B cell (primary cell): ENCODE measurements around the gene ATP8A1. TPM values are rescaled to one million over a fixed set of nuclear protein-coding genes. Genes with fewer than 3 reads are reported as not detected.

Source experiments
- ATAC-seq: fragments of 200-7000 bp; cut with Tn5 transposase; one replicate; pipeline ENCODE4 v1.10.0; 2021; ENCODE audit warnings: low read depth, mild to moderate bottlenecking, moderate number of reproducible peaks, moderate library complexity
- CTCF ChIA-PET: fragments of 350-600 bp; sonication (Branson Sonifier 250); formaldehyde crosslinking; loops from one replicate; lab custom pipeline; 2021; ENCODE audit warnings: antibody characterized with exemption, inconsistent platforms; lab: Charles Lee
- POLR2A ChIA-PET: fragments of 350-600 bp; sonication (Branson Sonifier 250); formaldehyde crosslinking; loops from one replicate; lab custom pipeline; 2021; ENCODE audit warnings: antibody characterized with exemption; lab: Charles Lee
- DNase-seq: peaks from one replicate; pipeline ENCODE4 v3.0.0; 2013
- H2AFZ ChIP-seq: 2 replicates; pipeline ENCODE4 v1.6.1; 2012; ENCODE audit warnings: mild to moderate bottlenecking, low read depth, low read length; ENCODE audit not compliant: insufficient read depth, poor library complexity, severe bottlenecking
- H3K27ac ChIP-seq, 2 donors: 1 replicate in 1 of 2; 2 replicates in 1 of 2; pipeline ENCODE4 v1.5.1; 2012 to 2013; ENCODE audit warnings: low read length in 2 of 2, mild to moderate bottlenecking in 2 of 2, moderate library complexity in 1 of 2
- H3K27me3 ChIP-seq, 4 experiments: fragments of 200-600 bp in 1 of 4; sonication (generic) in 1 of 4; replicated peaks in 1 of 4; 1 replicate in 2 of 4; 2 replicates in 2 of 4; pipeline versions ENCODE4 v1.6.1 to v1.7.0; 2013 to 2016; ENCODE audit warnings: low read length in 3 of 4, mild to moderate bottlenecking in 2 of 4, mixed read lengths in 1 of 4, moderate library complexity in 1 of 4; ENCODE audit not compliant: insufficient read depth in 4 of 4, control insufficient read depth in 3 of 4; ENCODE audit errors: control extremely low read depth in 1 of 4
- H3K36me3 ChIP-seq, 2 experiments: replicated peaks in 1 of 2; 1 replicate in 1 of 2; 2 replicates in 1 of 2; pipeline versions ENCODE4 v1.6.1 to v1.7.1; 2013; ENCODE audit warnings: low read length in 1 of 2; ENCODE audit not compliant: insufficient read depth in 2 of 2, control insufficient read depth in 1 of 2; ENCODE audit errors: control extremely low read depth in 1 of 2, extremely low read depth in 1 of 2
- H3K4me1 ChIP-seq, 2 donors: fragments of 200-600 bp in 1 of 2; sonication (generic) in 1 of 2; 1 replicate in 1 of 2; 2 replicates in 1 of 2; pipeline versions ENCODE4 v1.5.1 to v1.6.1; 2013 to 2017; ENCODE audit warnings: low read length in 2 of 2; ENCODE audit not compliant: control insufficient read depth in 2 of 2, insufficient read depth in 2 of 2
- H3K4me2 ChIP-seq: replicated peaks from 2 replicates; pipeline ENCODE3; 2012; ENCODE audit warnings: mild to moderate bottlenecking, low read depth, low read length; ENCODE audit not compliant: poor library complexity, severe bottlenecking
- H3K4me3 ChIP-seq, 5 experiments: fragments of 200-600 bp in 1 of 5; sonication (generic) in 1 of 5; 1 replicate in 3 of 5; 2 replicates in 2 of 5; pipeline versions ENCODE4 v1.5.1 to v1.7.0; 2011 to 2016; ENCODE audit warnings: low read length in 4 of 5, mild to moderate bottlenecking in 4 of 5, low read depth in 2 of 5, control low read depth in 1 of 5, moderate library complexity in 1 of 5; ENCODE audit not compliant: insufficient read depth in 1 of 5; ENCODE audit errors: control extremely low read depth in 1 of 5, extremely low read depth in 1 of 5
- H3K79me2 ChIP-seq: fragments of 200-600 bp; sonication (generic); one replicate; pipeline ENCODE4 v1.6.0; 2016; ENCODE audit warnings: low read length; ENCODE audit not compliant: control insufficient read depth, insufficient read depth
- H3K9ac ChIP-seq: fragments of 200-600 bp; sonication (generic); 2 replicates; pipeline ENCODE4 v1.6.1; 2017; ENCODE audit warnings: mild to moderate bottlenecking, low read length, moderate library complexity
- H3K9me3 ChIP-seq, 3 donors: one replicate each; pipeline versions ENCODE4 v1.6.1 to v1.7.1; 2013; ENCODE audit warnings: low read length in 2 of 3; ENCODE audit not compliant: control insufficient read depth in 2 of 3, insufficient read depth in 1 of 3; ENCODE audit errors: control extremely low read depth in 1 of 3
- H4K20me1 ChIP-seq: 2 replicates; pipeline ENCODE4 v1.6.0; 2012; ENCODE audit warnings: mild to moderate bottlenecking, low read length; ENCODE audit not compliant: insufficient read depth, control insufficient read depth, poor library complexity, severe bottlenecking
- H3K27ac Mint-ChIP-seq: one replicate; pipeline ENCODE4 v1.8.0; 2021; ENCODE audit warnings: mixed read lengths
- H3K27me3 Mint-ChIP-seq: one replicate; pipeline ENCODE4 v1.8.0; 2021; ENCODE audit warnings: mixed read lengths
- H3K4me1 Mint-ChIP-seq: one replicate; pipeline ENCODE4 v1.8.0; 2021; ENCODE audit warnings: mixed read lengths
- H3K4me3 Mint-ChIP-seq: one replicate; pipeline ENCODE4 v1.8.0; 2021; ENCODE audit warnings: mixed read lengths
- H3K9me3 Mint-ChIP-seq: one replicate; pipeline ENCODE4 v1.8.0; 2022; ENCODE audit warnings: mixed read lengths; ENCODE audit not compliant: insufficient read depth
- EZH2 ChIP-seq: IDR thresholded peaks from 2 replicates; pipeline ENCODE4 v1.6.1; 2012; ENCODE audit warnings: borderline replicate concordance, low read depth, mild to moderate bottlenecking, moderate library complexity, low read length; ENCODE audit not compliant: insufficient read depth, poor library complexity, severe bottlenecking
- WGBS: methylation state at CpG from one replicate; pipeline ENCODE4 v1.1.5; 2013; ENCODE audit warnings: missing lambda C conversion rate; ENCODE audit not compliant: insufficient coverage; 5-methylcytosine and 5-hydroxymethylcytosine counted together
- intact Hi-C: fragments of 100-400 bp; cut with micrococcal nuclease; formaldehyde crosslinking; loops from one replicate; pipeline ENCODE4 v1.10.0; 2022
- polyA plus RNA-seq: library from polyadenylated mRNA; depleted of rRNA; stranded (reverse); fragments of >200 nt; gene quantifications from 2 replicates; pipeline ENCODE4 v1.2.3, GENCODE V29; 2012
- total RNA-seq, 2 donors: library from RNA; stranded (reverse); fragments of 120-200 nt in 1 of 2; gene quantifications; 1 replicate in 1 of 2; 2 replicates in 1 of 2; pipeline versions ENCODE4 v1.2.3 to v1.2.4, GENCODE V29; 2013 to 2022
- TF ChIP-seq, protein P1 (sequence below): fragments of 200-600 bp; IDR thresholded peaks from one replicate; pipeline ENCODE4 v1.8.0; 2022; ENCODE audit warnings: antibody characterized with exemption, mild to moderate bottlenecking

The ATP8A1 gene
- total and polyA plus RNA-seq, 2 donors (not counting 1 experiment from before 2014, with no cell fraction given) = 28.7 to 51.8 TPM

- H3K4me2 ChIP-seq = no peak overlapping the region
- CTCF ChIA-PET = no interaction called here
- Mint-ChIP-seq H3K4me3 (no peak overlapping the region), H3K9me3 (no peaks in the 10 kb centered on the region), H3K27ac (no peak overlapping the region), H3K4me1 (no peaks in the 10 kb centered on the region), H3K27me3 (no peaks in the 10 kb centered on the region)
- H3K27me3 ChIP-seq = no peaks in the 10 kb centered on the region
- H3K36me3 ChIP-seq = peaks cover 3 to 30% of the 10 kb centered on the region in 2 experiments
- H3K9ac ChIP-seq = no peak overlapping the region
- H3K4me3 ChIP-seq = no peak overlapping the region
- H3K79me2 ChIP-seq = no peaks in the 10 kb centered on the region
- H3K27ac ChIP-seq = no peak overlapping the region
- POLR2A ChIA-PET = no interaction called here
- H2AFZ ChIP-seq = no peak overlapping the region
- no peaks in the 10 kb centered on the region for H3K4me1 ChIP-seq
- H4K20me1 ChIP-seq = no peaks in the 10 kb centered on the region
- intact Hi-C loops = no loop called here
- no peak for ATAC-seq
- no peaks in the 10 kb centered on the region for H3K9me3 ChIP-seq
- no peak for DNase-seq
- TF ChIP-seq, protein P1, sequence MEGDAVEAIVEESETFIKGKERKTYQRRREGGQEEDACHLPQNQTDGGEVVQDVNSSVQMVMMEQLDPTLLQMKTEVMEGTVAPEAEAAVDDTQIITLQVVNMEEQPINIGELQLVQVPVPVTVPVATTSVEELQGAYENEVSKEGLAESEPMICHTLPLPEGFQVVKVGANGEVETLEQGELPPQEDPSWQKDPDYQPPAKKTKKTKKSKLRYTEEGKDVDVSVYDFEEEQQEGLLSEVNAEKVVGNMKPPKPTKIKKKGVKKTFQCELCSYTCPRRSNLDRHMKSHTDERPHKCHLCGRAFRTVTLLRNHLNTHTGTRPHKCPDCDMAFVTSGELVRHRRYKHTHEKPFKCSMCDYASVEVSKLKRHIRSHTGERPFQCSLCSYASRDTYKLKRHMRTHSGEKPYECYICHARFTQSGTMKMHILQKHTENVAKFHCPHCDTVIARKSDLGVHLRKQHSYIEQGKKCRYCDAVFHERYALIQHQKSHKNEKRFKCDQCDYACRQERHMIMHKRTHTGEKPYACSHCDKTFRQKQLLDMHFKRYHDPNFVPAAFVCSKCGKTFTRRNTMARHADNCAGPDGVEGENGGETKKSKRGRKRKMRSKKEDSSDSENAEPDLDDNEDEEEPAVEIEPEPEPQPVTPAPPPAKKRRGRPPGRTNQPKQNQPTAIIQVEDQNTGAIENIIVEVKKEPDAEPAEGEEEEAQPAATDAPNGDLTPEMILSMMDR = no peak
- TF ChIP-seq EZH2 = no peak
Measured at GRCh38 chr4:42555828-42556227, 101.1 kb downstream of the ATP8A1 start.

- Mint-ChIP-seq H3K27me3 (no peaks in the 10 kb centered on the region), H3K4me3 (no peak overlapping the region), H3K27ac (no peak overlapping the region), H3K9me3 (no peaks in the 10 kb centered on the region), H3K4me1 (no peaks in the 10 kb centered on the region)
- no peak overlapping the region for H2AFZ ChIP-seq
- no peak for DNase-seq
- H4K20me1 ChIP-seq = no peaks in the 10 kb centered on the region
- H3K36me3 ChIP-seq = peaks cover 10 to 42% of the 10 kb centered on the region in 2 experiments
- H3K4me3 ChIP-seq = no peak overlapping the region
- TF ChIP-seq, protein P1 = no peak
- TF ChIP-seq EZH2 = no peak
- intact Hi-C loops = no loop called here
- no peak overlapping the region for H3K4me2 ChIP-seq
- POLR2A ChIA-PET = no interaction called here
- no peaks in the 10 kb centered on the region for H3K79me2 ChIP-seq
- no peak overlapping the region for H3K9ac ChIP-seq
- 100% methylated on average over 2 of the region's 3 CpGs for WGBS
- H3K27ac ChIP-seq = no peak overlapping the region
- CTCF ChIA-PET = interaction anchor here (3.3 kb wide), 1 partner anchor 15 kb away, joined by 10 read pairs; no protein-coding TSS in a partner anchor
- no peaks in the 10 kb centered on the region for H3K9me3 ChIP-seq
- no peaks in the 10 kb centered on the region for H3K27me3 ChIP-seq
- H3K4me1 ChIP-seq = no peaks in the 10 kb centered on the region
- no peak for ATAC-seq
Measured at GRCh38 chr4:42554072-42554471, 102.8 kb downstream of the ATP8A1 start.
